HG02981 (cell line): ENCODE results near the gene OR4D2.
"Not testable (repeated sequence)": the region's sequence is repeated elsewhere in the genome, so short reads cannot be mapped to it uniquely, and the experiment has no call there.

ENCODE experiments used
- ATAC-seq: cut with Tn5 transposase; IDR thresholded peaks from one replicate; pipeline ENCODE4 v1.9.1; 2021; ENCODE audit warnings: mild to moderate bottlenecking, moderate library complexity; ENCODE audit not compliant: unreplicated experiment

The OR4D2 gene

GRCh38 chr17:58166682-58167081 is at the start of gene OR4D2:
Gene OR4D2, plus strand, starts transcription at chr17:58166982. Its CDS starts 2,674 bp downstream, at chr17:58169656.
- ATAC-seq, result no peak

DNA sequence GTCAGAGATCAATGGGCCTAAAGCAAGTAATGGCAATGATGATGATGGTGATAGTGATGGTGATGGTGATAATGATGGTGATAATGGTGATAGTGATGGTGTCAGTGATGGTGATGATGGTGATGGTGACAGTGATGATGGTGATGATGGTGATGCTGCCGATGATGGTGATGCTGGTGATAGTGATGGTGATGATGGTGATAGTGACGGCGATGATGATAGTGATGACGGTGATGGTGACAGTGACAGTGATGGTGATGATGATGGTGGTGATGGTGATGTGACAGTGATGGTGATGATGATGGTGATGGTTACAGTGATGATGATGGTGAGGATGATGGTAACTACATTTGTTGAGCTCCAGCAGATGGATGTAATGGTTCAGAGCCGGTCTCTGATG is 49.4 kb upstream of the OR4D2 start:
- ATAC-seq, result no peak

GRCh38 chr17:58119491-58119890 is 47.3 kb upstream of the OR4D2 start:
- ATAC-seq, result no peak

- ATAC-seq, result no peak
Measured at GRCh38 chr17:58120195-58120822, 46.5 kb upstream of the OR4D2 start.

GRCh38 chr17:58121925-58122324 is 44.9 kb upstream of the OR4D2 start:
- ATAC-seq, result no peak

- no peak for ATAC-seq
Measured at GRCh38 chr17:58127846-58128245, 38.9 kb upstream of the OR4D2 start.

DNA sequence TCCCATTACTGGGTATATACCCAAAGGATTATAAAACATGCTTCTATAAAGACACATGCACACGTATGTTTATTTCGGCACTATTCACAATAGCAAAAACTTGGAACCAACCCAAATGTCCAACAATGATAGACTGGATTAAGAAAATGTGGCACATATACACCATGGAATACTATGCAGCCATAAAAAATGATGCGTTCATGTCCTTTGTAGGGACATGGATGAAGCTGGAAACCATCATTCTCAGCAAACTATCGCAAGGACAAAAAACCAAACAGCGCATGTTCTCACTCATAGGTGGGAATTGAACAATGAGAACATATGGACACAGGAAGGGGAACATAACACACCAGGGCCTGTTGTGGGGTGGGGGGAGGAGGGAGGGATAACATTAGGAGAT is 34.1 kb upstream of the OR4D2 start:
- not testable (repeated sequence) for ATAC-seq

- no peak for ATAC-seq
Measured at GRCh38 chr17:58136669-58137279, 30.0 kb upstream of the OR4D2 start.

DNA sequence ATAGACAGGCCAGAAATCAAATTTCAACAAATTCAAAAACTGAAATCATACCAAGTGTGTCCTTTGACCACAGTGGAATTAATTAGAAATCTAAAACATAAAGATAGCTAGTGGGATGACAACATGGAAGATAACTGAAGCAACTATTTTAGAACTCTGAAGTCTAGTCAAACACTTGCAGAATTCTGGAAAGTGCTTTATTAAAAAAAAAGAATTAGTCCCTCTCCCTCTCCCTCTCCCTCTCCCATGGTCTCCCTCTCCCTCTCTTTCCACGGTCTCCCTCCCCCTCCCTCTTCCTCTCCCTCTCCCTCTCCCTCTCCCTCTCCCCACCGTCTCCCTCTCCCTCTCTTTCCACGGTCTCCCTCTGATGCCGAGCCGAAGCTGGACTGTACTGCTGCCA is 25.3 kb upstream of the OR4D2 start:
- ATAC-seq, result no peak

- not testable (repeated sequence) for ATAC-seq
Measured at GRCh38 chr17:58143335-58143734, 23.4 kb upstream of the OR4D2 start.

DNA sequence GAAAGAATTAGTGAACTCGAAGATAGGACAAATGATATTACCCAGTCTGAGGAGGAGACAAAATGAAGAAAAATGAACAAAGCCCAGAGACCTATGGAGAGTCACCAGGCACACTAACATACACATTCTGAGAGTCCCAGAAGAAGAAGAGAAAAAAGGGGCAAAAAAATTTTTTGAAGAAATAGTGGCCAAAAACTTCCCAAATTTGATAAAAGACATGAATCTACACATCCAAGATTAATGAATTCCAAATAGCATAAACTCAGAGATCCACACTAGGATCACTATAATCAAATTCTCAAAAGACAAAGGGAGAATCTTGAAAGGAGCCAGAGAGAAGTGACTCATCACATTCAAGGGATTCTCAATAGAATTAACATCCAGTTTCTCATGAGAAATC is 22.0 kb upstream of the OR4D2 start:
- ATAC-seq, result no peak

- no peak for ATAC-seq
Measured at GRCh38 chr17:58147930-58148434, 18.8 kb upstream of the OR4D2 start, which contains the start of gene OR4D1. Gene OR4D1, plus strand, starts transcription at chr17:58148384. Its CDS starts 6,770 bp downstream, at chr17:58155154.

GRCh38 chr17:58148609-58149008 is 18.2 kb upstream of the OR4D2 start:
- ATAC-seq, result no peak

GRCh38 chr17:58150394-58150793 is 16.4 kb upstream of the OR4D2 start:
- ATAC-seq, result no peak

DNA sequence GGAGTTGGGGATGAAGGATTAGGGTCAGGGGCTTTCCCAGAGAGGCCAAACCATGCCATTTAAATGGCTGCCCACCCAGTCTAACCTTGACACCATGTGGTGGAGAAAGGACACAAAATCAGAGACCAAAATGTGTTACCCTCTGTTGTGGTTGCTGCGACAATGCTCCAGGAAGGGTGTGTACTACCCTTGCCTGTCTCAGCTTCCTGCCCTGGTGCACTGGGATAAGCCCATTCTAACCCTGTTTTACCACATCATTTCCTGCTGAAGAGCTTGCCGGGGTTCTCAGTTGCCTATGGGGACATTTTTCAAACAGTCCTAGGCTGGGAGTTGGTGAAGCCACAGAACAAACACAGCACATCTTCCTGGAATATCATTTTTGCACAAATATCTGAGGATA is 13.7 kb upstream of the OR4D2 start:
- ATAC-seq, result no peak

DNA sequence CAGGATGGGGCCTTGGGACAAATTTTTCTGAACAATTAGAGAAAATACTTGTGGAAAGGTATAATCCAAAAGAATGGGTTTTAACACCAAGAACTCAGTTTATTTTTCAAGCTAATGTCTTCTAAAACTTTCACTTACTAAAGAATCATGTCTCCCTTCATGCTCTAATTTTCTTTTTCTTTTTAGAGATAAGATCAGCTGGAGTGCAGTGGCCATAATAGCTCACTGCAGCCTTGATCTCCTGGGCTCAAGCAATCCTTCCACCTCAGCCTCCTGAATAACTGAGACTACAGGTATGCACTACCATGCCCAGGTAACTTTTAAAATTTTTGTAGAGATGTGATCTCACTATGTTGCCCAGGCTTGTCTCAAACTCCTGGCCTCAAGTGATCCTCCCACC is 13.1 kb upstream of the OR4D2 start:
- no peak for ATAC-seq

- no peak for ATAC-seq
Measured at GRCh38 chr17:58156839-58157803, 9.7 kb upstream of the OR4D2 start.

- no peak for ATAC-seq
Measured at GRCh38 chr17:58158181-58158580, 8.6 kb upstream of the OR4D2 start.

DNA sequence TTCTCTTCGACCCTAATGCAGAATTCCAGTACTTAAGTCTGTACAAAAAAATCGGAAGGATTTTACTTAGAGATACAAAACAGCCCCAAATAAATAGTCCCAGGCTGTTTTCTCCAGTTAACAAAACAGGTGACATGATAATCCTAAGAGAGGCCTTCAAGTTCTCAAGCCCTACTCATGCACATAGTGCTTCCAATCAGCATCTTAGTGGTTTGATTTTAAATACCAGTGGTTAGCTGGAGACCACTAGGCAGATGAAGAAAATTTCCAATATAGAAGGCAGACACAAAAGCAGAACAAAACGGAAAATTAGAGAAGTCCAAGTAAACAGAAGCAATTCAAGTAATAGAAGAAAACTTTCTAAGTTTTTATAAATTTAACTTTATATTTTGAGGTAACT is 5.2 kb upstream of the OR4D2 start:
- no peak for ATAC-seq

DNA sequence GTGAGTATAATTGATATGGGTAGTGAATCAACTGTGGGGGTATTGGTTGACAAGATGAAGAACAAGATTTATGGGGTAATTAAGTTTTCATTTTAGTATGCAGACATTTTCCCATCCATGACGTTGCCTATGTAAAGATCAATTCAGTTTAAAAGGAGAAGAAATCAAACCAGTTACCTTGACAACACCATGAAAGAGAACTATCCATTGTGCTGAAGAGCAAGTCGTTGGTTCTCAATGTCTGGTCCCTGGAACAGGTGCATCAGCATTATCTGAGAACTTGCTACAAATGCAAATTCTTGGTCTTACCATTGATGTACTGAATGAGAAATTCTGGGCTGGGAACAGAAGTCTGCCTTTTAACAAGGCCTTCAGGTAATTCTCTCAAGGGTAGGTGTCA is 801 bp upstream of the OR4D2 start:
- no peak for ATAC-seq

DNA sequence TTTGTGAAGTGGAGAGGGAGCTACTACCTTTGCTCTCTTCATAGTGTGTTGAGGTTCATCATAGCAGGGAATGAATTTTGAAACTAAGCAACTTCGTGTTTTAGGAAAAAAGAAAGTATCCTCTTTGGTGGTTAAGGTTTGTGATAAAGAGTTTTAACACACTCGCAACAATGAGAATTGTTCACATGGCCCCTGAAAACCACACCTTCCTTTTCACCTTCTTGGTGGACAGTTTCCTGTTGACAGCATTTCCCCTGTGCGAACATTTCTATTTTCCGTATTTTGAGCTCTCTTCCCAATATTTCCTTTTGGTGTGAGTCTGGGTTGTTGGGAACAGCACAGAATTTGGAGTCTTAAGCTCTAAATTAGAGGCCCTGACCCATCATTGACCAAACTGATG is 3.8 kb downstream of the OR4D2 start:
- no peak for ATAC-seq
